Measurements from ENCODE around the gene TBXA2R.

- TF ChIP-seq CTCF (IDR thresholded peaks at IDR 0.05; ENCODE audit: low read length) (no peak), EZH2 (IDR thresholded peaks at IDR 0.05; ENCODE audit: borderline replicate concordance, low read length) (no peak)
Measured at GRCh38 chr19:3645067-3645396, 38.4 kb upstream of the TBXA2R start.

Measured in OCI-LY1 (cell line).